Chondrocyte (in vitro differentiated cells): ENCODE results near the gene COLEC12. TPM values are rescaled to one million over a fixed set of nuclear protein-coding genes. Genes with fewer than 3 reads are reported as not detected.

Experiments used
- DNase-seq: peaks from one replicate; pipeline ENCODE4 v3.0.0; 2021; ENCODE audit warnings: mixed read lengths, low spot score
- H3K27ac Mint-ChIP-seq: one replicate; pipeline ENCODE4 v1.8.0; 2021; ENCODE audit warnings: mild to moderate bottlenecking, moderate library complexity, mixed read lengths; ENCODE audit not compliant: unreplicated experiment
- H3K27me3 Mint-ChIP-seq: 2 replicates; pipeline ENCODE4 v1.8.0; 2021; ENCODE audit warnings: low read depth, mixed read lengths
- H3K36me3 Mint-ChIP-seq: 2 replicates; pipeline ENCODE4 v1.8.0; 2021; ENCODE audit warnings: low read depth, mixed read lengths
- H3K4me1 Mint-ChIP-seq: 2 replicates; pipeline ENCODE4 v1.8.0; 2021; ENCODE audit warnings: low read depth, mild to moderate bottlenecking, mixed read lengths
- H3K4me3 Mint-ChIP-seq: one replicate; pipeline ENCODE4 v1.8.0; 2021; ENCODE audit warnings: mild to moderate bottlenecking, moderate library complexity, mixed read lengths; ENCODE audit not compliant: unreplicated experiment
- H3K9me3 Mint-ChIP-seq: 2 replicates; pipeline ENCODE4 v1.8.0; 2021; ENCODE audit warnings: low read depth, mixed read lengths
- CTCF ChIP-seq: fragments of 200-600 bp; sonication (generic); IDR thresholded peaks from 2 replicates; pipeline ENCODE4 v1.5.0; 2021; ENCODE audit warnings: antibody characterized with exemption, mild to moderate bottlenecking, moderate library complexity
- total RNA-seq: library from RNA; stranded (reverse); gene quantifications from 3 replicates; pipeline ENCODE4 v1.2.1, GENCODE V29; 2021

COLEC12 gene
- total RNA-seq, 1 donor from 2014 or later, result 2.1 TPM

GRCh38 chr18:377088-377487 lies 123.4 kb downstream of the COLEC12 start:
- TF ChIP-seq CTCF, result no peak
- Mint-ChIP-seq H3K4me3 (no peak overlapping the region), H3K4me1 (peaks cover 32% of the 10 kb centered on the region), H3K36me3 (no peaks in the 10 kb centered on the region), H3K9me3 (no peaks in the 10 kb centered on the region), H3K27ac (peak overlapping the region; percentile 51), H3K27me3 (no peaks in the 10 kb centered on the region)
- DNase-seq, result no peak

GRCh38 chr18:376311-376710 lies 124.2 kb downstream of the COLEC12 start:
- H3K4me3 Mint-ChIP-seq, result no peak overlapping the region
- H3K9me3 Mint-ChIP-seq, result no peaks in the 10 kb centered on the region
- H3K36me3 Mint-ChIP-seq, result no peaks in the 10 kb centered on the region
- DNase-seq, result no peak
- TF ChIP-seq CTCF, result no peak
- H3K27me3 Mint-ChIP-seq, result no peaks in the 10 kb centered on the region
- peak overlapping the region; percentile 51 for H3K27ac Mint-ChIP-seq
- peaks cover 40% of the 10 kb centered on the region for H3K4me1 Mint-ChIP-seq

GRCh38 chr18:374721-375168 lies 125.8 kb downstream of the COLEC12 start:
- H3K4me3 Mint-ChIP-seq, result no peak overlapping the region
- DNase-seq, result no peak
- no peaks in the 10 kb centered on the region for H3K27me3 Mint-ChIP-seq
- no peaks in the 10 kb centered on the region for H3K9me3 Mint-ChIP-seq
- H3K27ac Mint-ChIP-seq, result no peak overlapping the region
- H3K4me1 Mint-ChIP-seq, result peaks cover 52% of the 10 kb centered on the region
- TF ChIP-seq CTCF, result no peak
- no peaks in the 10 kb centered on the region for H3K36me3 Mint-ChIP-seq

- no peaks in the 10 kb centered on the region for H3K36me3 Mint-ChIP-seq
- H3K27ac Mint-ChIP-seq, result no peak overlapping the region
- TF ChIP-seq CTCF, result no peak
- H3K4me3 Mint-ChIP-seq, result no peak overlapping the region
- no peaks in the 10 kb centered on the region for H3K9me3 Mint-ChIP-seq
- H3K4me1 Mint-ChIP-seq, result peaks cover 54% of the 10 kb centered on the region
- DNase-seq, result no peak
- no peaks in the 10 kb centered on the region for H3K27me3 Mint-ChIP-seq
Measured at GRCh38 chr18:373780-374179, 126.7 kb downstream of the COLEC12 start.

- Mint-ChIP-seq H3K4me1 (peaks cover 46% of the 10 kb centered on the region), H3K27me3 (no peaks in the 10 kb centered on the region), H3K36me3 (no peaks in the 10 kb centered on the region), H3K27ac (peak overlapping the region; percentile 85), H3K4me3 (peak overlapping the region; percentile 46), H3K9me3 (no peaks in the 10 kb centered on the region)
- no peak for TF ChIP-seq CTCF
- no peak for DNase-seq
Measured at GRCh38 chr18:371609-371982, 128.9 kb downstream of the COLEC12 start.
